Nephron progenitor cell (in vitro differentiated cells): ENCODE data around the gene ERBB4.

Experiments
- DNase-seq: peaks from one replicate; pipeline ENCODE4 v3.0.0; 2021
- H3K27ac Mint-ChIP-seq: 2 replicates; pipeline ENCODE4 v1.8.0; 2021; ENCODE audit warnings: mild to moderate bottlenecking, moderate library complexity, mixed read lengths
- H3K27me3 Mint-ChIP-seq: 2 replicates; pipeline ENCODE4 v1.8.0; 2021; ENCODE audit warnings: mild to moderate bottlenecking, low read depth, mixed read lengths; ENCODE audit not compliant: poor library complexity
- H3K36me3 Mint-ChIP-seq: 2 replicates; pipeline ENCODE4 v1.8.0; 2021; ENCODE audit warnings: low read depth, mixed read lengths
- H3K4me1 Mint-ChIP-seq: 2 replicates; pipeline ENCODE4 v1.8.0; 2021; ENCODE audit warnings: mixed read lengths
- H3K4me3 Mint-ChIP-seq: 2 replicates; pipeline ENCODE4 v1.8.0; 2021; ENCODE audit warnings: mild to moderate bottlenecking, moderate library complexity, mixed read lengths
- H3K9me3 Mint-ChIP-seq: 2 replicates; pipeline ENCODE4 v1.8.0; 2021; ENCODE audit warnings: mild to moderate bottlenecking, moderate library complexity, mixed read lengths
- TF ChIP-seq, protein P1 (sequence below): fragments of 200-600 bp; sonication (generic); IDR thresholded peaks from 2 replicates; pipeline ENCODE4 v1.5.0; 2021; ENCODE audit warnings: antibody characterized with exemption

Gene ERBB4

DNA sequence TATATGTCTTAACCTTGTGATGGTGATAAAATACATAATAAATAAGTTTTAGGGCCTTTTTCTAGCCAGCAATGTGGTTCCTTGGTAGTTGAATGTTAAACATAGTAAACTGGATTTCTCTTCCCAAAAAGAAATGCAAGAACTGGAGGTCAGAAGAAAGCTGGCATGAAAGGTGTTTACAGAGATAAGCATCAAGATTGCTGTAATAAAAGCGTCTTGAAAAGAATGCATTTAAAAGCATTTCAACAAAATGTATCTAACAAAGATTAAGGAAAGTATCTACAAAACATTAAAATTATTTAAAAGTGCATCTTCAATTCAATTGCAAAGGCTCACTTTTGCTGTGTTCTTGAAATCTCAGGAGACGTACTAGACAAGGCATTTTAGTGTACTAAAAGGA lies 419.0 kb downstream of the ERBB4 start:
- TF ChIP-seq, protein P1, sequence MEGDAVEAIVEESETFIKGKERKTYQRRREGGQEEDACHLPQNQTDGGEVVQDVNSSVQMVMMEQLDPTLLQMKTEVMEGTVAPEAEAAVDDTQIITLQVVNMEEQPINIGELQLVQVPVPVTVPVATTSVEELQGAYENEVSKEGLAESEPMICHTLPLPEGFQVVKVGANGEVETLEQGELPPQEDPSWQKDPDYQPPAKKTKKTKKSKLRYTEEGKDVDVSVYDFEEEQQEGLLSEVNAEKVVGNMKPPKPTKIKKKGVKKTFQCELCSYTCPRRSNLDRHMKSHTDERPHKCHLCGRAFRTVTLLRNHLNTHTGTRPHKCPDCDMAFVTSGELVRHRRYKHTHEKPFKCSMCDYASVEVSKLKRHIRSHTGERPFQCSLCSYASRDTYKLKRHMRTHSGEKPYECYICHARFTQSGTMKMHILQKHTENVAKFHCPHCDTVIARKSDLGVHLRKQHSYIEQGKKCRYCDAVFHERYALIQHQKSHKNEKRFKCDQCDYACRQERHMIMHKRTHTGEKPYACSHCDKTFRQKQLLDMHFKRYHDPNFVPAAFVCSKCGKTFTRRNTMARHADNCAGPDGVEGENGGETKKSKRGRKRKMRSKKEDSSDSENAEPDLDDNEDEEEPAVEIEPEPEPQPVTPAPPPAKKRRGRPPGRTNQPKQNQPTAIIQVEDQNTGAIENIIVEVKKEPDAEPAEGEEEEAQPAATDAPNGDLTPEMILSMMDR: no peak
- Mint-ChIP-seq H3K27ac (no peak overlapping the region), H3K4me3 (no peak overlapping the region), H3K9me3 (no peaks in the 10 kb centered on the region), H3K27me3 (no peaks in the 10 kb centered on the region), H3K4me1 (no peaks in the 10 kb centered on the region), H3K36me3 (no peaks in the 10 kb centered on the region)
- no peak for DNase-seq

DNA sequence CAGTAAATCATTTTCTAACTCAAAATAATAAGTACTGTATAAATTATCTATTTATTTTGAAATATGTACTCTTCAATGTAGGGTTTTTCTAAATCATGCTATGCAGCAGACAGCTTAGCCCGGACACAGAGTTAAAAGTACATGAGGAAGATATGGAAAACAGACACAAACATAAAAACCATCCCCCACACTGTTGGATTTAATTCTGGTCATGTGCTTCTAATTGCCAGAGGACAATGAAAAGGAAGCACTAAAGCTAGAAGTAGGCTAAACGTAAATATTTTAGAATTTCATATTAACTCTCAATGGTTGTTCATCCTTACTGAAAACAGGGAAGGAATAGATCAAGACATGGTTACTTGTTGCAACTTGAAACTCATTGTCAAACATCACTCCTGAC lies 420.7 kb downstream of the ERBB4 start:
- Mint-ChIP-seq H3K27ac (no peak overlapping the region), H3K9me3 (no peaks in the 10 kb centered on the region), H3K4me3 (no peak overlapping the region), H3K27me3 (no peaks in the 10 kb centered on the region), H3K36me3 (no peaks in the 10 kb centered on the region), H3K4me1 (no peaks in the 10 kb centered on the region)
- no peak for DNase-seq
- TF ChIP-seq, protein P1: no peak

DNA sequence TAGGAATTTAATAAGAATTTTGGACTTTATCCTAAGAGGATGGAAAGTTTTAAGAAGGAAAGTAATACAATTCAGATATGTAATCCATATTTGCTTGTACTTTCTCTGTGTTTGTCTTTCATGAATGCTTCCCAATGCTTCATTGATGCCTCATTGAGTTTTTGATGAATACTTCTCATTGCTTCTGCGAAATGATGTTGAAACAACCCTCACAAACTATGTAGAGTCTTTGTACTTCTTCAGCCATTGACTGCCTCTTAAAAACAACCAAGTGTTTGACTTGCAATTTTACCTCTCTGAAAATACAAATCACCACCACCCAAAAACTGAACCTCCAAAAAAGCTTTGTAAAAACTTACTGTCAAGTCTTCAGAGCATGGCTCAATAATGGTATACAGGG lies 424.1 kb downstream of the ERBB4 start:
- no peak for DNase-seq
- Mint-ChIP-seq H3K27me3 (no peaks in the 10 kb centered on the region), H3K27ac (no peak overlapping the region), H3K9me3 (no peaks in the 10 kb centered on the region), H3K4me1 (peaks cover 18% of the 10 kb centered on the region), H3K4me3 (no peak overlapping the region), H3K36me3 (no peaks in the 10 kb centered on the region)
- TF ChIP-seq, protein P1: no peak

DNA sequence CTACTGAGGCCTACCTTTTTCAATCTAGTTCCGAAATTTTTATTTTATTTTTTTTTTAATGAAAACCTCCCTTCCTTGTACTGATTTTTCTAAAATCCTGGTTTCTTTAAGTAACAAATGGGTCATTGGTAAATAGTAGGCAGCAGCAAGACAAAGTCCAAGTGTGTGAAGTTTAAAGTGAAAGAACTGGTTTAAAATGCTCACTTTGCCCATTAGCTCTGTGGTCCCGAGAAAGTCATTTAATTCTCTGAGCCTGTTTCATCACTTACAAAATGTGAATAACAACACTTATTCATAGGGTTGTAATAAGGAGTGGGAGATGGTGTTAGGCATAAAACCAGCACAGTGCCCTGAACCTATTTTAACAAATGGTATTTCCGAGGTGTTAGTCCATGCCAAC lies 426.2 kb downstream of the ERBB4 start:
- H3K27me3 Mint-ChIP-seq: peaks cover 2% of the 10 kb centered on the region
- no peaks in the 10 kb centered on the region for H3K36me3 Mint-ChIP-seq
- H3K27ac Mint-ChIP-seq: no peak overlapping the region
- no peak overlapping the region for H3K4me3 Mint-ChIP-seq
- H3K4me1 Mint-ChIP-seq: peaks cover 21% of the 10 kb centered on the region
- TF ChIP-seq, protein P1: no peak
- no peak for DNase-seq
- H3K9me3 Mint-ChIP-seq: peaks cover 4% of the 10 kb centered on the region

DNA sequence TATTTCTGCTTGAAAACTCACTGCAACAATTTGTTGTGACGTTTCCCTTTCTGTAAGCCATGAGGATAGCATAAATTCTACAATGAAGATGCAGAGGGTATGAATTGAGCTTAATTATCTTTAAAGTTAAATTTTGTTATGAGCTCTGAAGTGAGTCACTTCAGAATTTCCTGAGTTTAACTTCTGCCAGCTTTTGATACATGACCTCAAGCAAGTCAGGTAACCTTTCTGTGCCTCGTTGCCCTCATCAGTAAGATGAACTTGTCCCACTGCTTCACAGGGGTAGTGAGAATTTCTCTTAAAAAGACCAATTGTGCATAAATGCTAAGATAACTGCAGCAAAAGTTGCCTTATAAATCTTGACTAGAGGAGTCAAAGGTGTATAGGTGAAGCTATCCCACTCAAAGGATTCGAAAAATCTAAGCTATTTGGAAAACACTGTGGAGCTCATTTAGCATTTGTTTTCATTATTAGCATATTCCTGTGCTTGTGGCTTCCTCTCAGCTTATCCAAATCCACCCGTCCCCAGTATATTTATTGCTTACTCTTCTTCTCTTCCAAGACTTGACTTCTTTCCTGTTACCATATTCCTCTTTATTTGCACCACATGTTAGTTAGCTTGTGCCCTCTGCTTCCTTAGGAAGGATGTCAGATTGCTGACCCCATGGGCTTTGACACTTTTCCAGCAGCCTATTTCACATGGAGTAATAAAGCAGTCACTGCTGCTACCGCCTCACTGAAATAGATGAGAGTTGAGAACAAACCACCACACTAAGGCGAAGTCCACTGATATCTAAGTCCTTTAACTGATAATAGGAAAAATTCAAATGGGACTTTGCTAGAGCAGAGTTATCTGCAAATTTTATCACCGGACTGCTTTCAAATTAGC lies 428.6 kb downstream of the ERBB4 start:
- Mint-ChIP-seq H3K27ac (no peak overlapping the region), H3K36me3 (no peaks in the 10 kb centered on the region), H3K4me3 (peak overlapping the region; percentile 1), H3K27me3 (peaks cover 5% of the 10 kb centered on the region), H3K4me1 (peaks cover 21% of the 10 kb centered on the region), H3K9me3 (peaks cover 19% of the 10 kb centered on the region)
- no peak for DNase-seq
- TF ChIP-seq, protein P1: no peak

DNA sequence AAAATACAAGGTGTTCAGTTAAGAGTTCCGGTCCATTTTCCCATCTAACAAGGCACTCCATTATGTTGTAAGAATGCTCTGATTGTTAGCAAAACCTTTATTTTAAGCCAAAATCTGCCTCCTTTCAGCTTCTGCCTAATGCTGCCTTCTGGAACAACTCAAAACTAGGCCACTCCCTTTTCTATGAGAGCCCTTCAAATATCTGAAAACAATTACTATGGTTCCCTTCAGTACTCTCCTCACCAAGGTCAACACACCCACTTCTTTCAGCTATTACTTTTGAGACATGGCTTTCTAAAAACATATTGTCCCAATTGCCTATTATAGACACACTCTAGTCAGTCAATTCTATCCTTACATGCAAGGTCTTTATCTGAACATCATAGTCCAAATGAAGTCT lies 429.4 kb downstream of the ERBB4 start:
- DNase-seq: no peak
- Mint-ChIP-seq H3K36me3 (no peaks in the 10 kb centered on the region), H3K27ac (no peak overlapping the region), H3K4me3 (no peak overlapping the region), H3K9me3 (peaks cover 19% of the 10 kb centered on the region), H3K4me1 (peaks cover 21% of the 10 kb centered on the region), H3K27me3 (peaks cover 5% of the 10 kb centered on the region)
- TF ChIP-seq, protein P1: no peak
